HG03280 (cell line): ENCODE measurements around the gene LRRC70.
"Not testable (repeated sequence)": the region's sequence is repeated elsewhere in the genome, so short reads cannot be mapped to it uniquely, and the experiment has no call there.

Experiments used
- ATAC-seq: cut with Tn5 transposase; IDR thresholded peaks from one replicate; pipeline ENCODE4 v1.9.1; 2021; ENCODE audit warnings: mild to moderate bottlenecking, moderate library complexity; ENCODE audit not compliant: unreplicated experiment

LRRC70 gene, protein sequence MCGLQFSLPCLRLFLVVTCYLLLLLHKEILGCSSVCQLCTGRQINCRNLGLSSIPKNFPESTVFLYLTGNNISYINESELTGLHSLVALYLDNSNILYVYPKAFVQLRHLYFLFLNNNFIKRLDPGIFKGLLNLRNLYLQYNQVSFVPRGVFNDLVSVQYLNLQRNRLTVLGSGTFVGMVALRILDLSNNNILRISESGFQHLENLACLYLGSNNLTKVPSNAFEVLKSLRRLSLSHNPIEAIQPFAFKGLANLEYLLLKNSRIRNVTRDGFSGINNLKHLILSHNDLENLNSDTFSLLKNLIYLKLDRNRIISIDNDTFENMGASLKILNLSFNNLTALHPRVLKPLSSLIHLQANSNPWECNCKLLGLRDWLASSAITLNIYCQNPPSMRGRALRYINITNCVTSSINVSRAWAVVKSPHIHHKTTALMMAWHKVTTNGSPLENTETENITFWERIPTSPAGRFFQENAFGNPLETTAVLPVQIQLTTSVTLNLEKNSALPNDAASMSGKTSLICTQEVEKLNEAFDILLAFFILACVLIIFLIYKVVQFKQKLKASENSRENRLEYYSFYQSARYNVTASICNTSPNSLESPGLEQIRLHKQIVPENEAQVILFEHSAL

DNA sequence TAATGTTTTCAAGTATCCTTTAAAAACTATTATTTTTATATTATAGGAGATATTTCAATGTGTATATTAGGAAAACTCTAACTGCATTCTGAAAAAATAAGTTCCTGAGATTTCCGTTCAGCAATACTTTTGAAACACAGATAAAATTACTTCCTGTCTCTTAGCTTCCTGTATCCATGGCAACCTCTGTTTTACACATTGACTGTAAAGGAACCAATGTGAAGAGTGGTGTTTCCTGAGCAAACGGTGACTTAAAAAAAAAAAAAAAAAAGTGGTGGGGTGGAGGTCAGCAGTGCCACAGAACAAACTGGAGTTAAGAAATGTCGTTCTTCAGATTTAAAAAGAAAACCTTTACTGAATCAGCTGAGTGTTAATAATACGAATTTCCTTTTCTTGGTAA, at the start of gene LRRC70:
LRRC70 (plus strand) TSS at position 280 of the 400 bp plus-strand sequence. CDS start 620 bp downstream, outside the sequence.
- ATAC-seq = peak; percentile 90

DNA sequence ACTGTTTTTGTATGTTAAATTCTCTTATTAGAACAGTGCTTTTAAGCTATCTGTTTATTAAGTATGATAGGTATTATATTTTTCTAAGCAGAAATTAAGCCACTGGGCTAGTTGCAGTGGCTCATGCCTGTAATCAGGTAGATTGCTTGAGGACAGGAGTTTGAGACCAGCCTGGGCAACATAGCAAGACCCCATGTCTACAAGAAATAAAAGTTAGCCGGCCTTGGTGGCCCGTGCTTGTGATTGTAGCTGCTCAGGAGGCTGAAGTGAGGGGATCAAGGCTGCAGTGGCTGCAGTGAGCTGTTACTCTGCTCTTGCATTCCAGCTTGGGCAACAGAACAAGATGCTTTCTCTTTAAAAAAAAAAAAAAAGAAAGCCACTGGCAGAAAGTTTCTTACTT, 45.0 kb upstream of the LRRC70 start:
- ATAC-seq = no peak

DNA sequence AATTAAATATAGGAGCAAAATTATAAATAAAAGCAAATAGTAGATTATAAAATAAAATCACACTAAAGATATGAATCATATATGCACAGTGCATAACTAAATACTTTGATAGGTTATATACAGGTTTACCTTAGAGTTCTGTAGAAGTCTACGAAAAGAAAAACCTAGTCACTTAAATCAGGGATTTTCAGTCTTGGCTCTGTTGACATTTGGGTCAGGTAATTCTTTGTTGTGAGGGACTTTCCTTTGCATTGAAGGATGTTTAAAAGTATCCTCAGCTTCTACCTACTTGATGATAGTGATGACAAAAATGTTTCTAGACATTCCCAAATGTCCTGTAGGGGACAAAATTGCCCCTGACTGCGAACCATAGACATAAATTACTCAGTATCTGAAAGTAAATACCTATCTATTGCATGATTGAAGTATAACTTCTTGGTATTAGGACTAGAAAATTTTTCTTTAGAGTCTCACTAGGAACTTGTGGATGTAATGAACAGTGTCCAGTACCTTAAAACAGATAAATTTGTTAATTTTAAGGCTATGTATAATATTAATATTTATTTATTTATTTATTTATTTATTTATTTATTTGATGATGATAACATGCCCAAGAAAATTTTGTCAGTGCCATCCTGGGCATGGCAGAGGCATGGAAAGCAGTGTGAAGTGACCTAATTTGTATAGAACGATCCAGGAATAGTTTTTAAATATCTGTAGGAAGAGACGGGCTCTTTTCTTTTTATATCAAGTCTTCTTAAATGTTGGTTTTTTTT, 44.0 kb upstream of the LRRC70 start:
- ATAC-seq = no peak

DNA sequence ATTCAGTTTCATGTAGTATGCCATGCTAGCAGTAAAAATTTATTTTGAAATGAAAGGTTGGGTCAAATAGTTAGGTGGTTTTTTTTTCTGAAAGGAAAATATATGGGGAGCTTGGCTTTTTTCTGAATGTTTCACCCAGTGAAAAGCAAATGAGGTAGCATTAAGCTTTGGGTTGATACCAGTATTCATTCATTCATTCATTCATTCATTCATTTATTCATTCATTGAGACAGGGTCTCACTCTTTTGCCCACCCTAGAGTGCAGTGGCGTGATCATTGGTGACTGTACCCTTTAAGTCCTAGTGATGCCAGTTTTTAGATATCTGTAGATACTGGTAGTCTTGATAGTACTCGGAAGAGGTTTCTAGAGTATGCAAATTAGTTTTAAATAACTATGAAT, 42.4 kb upstream of the LRRC70 start:
- ATAC-seq = no peak

DNA sequence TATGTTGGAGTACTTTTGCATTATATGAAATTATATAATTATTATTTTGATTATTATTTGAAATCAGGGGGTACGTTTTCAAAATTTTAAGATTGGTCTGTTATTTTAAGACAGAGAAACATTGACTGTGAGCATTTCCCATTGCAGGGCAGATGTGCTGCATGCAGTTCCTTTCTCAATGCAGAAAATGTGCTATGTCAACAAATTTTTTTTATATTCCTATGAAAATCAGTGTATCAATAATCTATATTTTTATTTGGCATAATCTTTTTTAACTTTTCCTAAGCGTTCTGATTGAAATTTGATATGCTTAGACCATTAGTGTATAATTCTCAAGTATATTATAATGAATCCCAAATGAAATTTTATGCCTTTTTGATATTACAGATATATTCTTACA, 41.8 kb upstream of the LRRC70 start:
- ATAC-seq = no peak

DNA sequence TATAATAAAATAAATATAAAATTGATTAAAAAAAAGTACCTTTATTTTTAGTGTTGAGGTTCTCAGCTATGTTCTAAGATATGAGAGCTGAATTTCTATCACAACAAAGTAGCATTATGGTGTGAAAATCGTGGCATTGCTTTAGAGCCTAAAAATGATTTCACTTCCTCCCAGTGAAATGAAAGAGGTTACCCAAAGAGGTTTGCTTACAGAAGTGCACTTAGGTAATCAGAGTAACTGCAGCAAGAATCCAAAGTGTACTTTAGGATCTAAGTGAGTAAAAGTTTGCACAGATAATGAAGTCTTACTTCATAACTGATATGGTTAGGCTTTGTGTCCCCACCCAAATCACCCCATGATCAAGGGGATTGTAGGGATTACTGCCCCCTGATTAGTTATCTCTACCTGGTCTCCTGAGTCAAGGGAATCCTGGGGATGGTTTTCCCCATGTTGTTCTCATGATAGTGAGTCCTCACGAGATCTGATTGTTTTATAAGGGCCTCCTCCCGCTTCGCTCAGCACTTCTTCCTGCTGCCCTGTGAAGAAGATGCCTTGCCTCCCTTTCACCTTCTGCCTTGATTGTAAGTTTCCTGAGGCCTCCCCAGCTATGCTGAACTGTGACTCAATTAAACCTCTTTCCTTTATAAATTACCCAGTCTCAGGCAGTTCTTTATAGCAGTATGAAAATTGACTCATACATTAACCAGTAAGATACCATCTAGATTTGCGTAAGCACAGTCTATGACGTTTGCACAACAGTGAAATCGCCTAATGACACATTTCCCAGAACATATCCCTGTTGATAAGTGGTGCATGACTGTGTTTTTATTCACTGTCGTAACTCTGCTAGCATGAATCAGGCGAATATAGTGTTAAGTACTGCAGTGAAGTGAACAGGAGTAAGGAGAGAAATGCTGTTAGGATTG, 40.3 kb upstream of the LRRC70 start:
- ATAC-seq = no peak

DNA sequence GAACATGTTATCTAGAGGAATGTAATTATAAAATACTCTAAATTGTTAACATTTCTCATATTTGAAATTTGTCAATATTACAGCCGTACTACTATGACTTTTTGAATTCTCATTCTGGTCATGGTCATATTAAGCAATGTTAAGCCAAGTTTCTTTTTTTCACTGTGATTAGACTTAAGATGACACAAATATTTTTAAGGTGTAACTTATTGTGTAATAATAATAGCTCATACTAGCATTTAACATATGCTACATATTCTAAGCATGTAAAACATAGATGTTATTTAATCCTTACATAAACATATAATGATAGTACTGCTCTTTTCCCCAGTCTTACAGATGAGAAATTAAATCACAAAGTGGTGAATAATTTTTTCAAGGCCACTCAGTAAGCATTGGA, 35.9 kb upstream of the LRRC70 start:
- ATAC-seq = no peak

DNA sequence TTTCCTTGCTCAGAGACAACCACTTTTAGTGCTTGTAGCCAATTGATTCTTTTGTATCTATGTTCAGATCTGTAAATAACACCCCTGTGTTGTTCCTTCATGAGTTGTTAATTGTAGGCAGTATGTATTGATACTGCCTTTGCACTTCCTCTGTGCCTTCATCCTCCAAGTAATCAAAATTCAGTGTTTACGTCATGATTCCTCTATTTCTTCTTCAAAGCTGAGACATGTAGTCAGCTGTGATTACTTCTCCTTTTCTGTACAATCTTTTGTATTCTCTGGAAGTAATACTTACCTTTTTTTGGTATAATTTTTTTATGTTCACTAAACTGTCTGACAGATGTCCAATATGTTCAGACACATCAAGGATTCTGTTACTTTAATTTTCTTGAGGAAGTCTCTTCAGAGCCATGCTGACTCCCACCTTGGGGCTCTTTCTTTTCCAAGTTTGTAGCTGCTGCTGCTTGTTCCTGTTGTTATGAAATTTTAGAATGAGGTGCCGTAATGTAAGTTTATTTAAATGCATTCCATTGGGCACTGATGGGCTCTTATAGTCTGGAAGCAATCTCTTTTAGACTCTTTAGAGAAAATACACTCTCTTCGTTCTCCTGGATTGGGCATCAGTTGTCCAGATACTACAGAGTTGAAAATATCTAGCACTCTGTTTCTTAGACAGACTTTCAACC, 30.5 kb upstream of the LRRC70 start:
- ATAC-seq = no peak

DNA sequence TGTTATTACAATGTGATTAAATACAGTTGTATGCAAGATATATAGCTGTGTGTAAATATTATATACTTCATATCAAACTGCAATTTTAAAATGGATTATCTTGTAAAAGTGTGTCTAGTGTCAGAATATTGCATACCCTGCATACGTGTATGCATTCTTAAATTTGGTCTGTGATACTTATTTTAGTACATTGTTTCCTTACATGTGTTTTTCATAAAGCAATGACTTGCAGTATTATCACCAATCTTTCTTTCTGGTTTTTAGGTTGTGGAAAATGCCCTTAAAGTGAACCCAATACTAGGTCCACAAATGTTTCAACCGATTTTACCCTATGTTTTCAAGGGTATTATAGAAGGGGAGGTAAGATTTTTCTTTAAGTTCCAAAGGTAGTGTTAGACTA, 28.5 kb upstream of the LRRC70 start:
- no peak for ATAC-seq

DNA sequence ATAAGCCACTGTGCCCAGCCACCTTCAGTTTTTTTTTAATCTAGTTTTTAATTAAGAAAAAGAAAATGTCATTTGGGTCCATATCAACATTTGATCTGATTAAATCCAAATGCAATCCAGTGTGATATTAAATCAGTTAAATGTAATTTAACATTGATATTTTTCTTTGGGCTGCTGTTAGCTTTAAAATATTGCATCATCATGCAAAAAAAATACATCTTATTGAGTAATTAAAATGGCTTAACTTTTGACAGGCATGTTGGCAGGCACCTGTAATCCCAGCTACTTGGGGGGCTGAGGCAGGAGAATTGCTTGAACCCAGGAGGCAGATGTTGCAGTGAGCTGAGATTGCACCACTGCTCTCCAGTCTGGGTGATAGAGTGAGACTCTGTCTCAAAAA, 22.7 kb upstream of the LRRC70 start:
- no peak for ATAC-seq

DNA sequence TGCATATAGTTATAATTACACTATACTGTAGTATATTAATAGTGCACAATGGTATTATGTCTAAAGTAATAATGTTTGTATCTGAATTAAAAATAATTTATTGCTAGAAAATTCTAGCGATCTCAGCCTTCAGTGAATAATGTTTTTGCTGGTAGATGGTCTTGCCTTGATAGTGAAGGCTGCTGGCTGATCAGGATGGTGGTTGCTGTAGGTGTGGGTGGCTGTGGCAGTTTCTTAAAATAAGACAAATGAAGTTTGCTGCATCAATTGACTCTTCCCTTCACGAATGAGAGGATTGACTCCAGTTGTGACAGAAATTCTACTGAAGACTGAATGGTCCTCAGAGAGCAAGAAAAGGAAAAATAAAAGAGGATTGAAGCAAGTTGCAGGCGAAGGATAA, 19.7 kb upstream of the LRRC70 start:
- no peak for ATAC-seq

DNA sequence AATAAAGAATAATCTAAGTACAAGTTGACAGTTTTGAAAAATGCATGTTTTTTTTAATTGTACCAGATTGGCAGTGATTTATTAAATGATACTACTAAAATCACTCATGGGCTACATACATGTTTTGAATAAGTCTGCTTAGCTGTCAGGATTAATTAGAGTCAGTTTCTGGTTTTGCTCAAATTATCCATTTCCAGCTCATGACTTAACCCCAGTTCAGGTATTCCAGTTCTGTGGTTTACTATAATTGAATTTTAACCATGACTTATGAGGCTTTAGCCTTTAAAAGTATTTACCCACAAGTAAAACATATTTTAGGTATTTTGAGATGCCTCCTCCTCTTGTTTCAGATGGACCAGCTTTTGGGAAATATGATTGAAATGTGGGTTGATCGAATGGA, 17.8 kb upstream of the LRRC70 start:
- ATAC-seq = no peak

DNA sequence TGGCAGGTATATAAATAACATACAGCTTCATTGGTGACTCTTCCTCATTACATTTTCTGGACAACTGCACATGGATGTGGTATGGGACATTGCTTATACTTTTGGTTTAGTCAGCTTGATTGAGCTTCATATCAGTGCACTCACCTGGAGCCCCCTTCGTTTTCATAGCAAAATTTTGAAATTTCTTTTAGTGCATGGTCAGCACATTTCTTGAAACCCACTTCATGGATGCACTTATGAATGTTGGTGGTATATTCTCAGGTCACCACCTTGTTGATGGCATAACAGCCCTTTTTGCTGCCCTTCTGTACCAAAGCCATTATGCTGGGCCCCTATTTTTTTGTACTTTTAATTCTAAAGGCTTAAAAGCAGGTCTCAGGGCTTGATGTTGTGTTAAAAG, 16.7 kb upstream of the LRRC70 start:
- no peak for ATAC-seq

DNA sequence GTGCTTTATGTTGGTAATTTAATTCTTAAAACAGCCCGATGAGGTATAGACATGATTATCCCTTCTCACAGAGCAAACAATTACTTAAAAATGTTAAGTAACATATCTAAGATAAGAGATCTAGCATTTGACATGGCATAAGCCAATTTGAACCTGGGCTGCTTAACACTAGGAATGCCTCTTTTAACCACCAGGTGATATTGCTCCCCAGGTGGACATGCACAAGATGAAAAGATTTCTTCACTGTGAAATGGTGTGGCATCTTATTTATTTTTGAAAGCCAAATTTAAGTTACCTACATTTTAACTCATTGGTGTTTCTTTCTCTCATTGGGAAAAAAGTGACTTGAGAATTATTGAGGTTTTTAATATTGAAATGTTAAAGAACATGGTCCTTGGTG, 15.8 kb upstream of the LRRC70 start:
- ATAC-seq = no peak

DNA sequence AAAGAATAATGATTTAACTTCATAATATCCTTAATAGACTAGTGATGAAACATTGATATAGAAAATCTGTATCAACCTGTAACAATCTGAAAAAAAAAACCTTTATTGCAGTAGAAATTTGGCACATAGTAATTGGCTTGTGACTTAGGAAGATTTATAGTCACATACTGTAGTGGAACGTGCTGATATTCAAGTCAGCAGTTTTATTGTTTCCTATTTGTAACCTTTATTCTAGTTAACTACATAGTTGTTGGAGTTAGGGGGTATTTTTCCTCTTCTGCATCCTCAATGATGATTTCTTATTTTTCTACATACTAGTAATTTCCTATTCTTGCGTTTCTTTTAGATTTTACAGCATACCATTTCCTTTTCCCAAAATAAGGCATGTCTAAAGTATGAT, 14.5 kb upstream of the LRRC70 start:
- ATAC-seq = no peak

DNA sequence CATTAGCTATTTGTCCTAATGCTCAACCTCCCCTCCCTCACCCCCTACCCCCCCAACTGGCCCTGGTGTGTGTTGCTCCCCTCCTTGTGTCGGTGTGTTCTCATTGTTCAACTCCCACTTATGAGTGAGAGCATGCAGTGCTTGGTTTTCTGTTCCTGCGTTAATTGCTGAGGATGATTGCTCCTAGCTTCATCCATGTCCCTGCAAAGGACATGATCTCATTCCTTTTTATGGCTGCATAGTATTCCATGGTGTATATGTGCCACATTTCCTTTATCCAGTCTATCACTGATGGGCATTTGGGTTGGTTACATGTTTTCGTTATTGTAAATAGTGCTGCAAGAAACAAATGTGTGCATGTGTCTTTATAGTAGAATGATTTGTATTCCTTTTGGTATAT, 12.9 kb upstream of the LRRC70 start:
- not testable (repeated sequence) for ATAC-seq

DNA sequence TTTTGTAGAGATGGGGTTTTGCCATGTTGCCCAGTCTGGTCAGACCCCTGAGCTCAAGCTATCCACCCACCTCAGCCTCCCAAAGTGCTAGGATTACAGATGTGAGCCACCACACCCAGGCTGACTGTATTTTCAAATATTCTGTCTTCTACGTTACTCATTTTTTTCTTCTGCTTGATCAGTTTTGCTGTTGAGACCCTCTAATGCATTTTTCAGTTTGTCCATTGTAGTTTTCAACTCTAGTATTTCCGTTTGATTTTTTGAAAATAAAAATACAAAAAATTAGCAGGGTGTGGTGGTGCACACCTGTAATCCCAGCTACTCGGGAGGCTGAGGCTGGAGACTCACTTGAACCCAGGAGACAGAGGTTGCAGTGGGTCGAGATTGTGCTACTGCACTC, 10.5 kb upstream of the LRRC70 start:
- no peak for ATAC-seq

DNA sequence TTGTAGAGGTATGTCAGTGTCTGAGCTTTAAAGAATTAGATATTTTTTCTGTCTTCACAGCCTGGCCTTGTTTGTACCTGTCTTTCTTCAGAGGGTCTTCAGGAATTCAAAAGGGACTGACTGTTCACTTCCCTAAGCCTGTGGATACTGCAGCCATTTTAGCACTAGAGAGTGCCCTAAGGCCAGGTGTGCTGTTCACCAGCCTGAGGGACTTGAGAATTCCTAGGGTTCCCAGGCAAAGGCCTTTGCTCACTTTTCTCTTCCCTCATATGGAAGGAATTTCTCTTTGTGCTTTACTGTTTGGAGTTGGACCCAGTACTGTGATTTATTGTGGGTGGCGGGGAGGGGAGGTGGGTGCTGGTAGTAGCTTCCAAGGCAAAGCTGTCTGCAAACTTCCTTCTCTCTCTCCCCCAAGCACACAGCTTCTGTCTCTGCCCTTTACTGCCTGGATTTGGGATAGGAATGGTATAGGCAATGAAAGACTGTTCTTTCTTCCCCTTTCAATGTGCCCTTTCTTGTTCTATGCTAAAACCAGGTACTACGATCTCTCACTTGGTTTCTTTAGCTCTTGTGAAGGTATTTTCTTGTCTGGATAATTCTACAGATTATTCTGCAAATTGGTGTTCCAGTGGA, 9.7 kb upstream of the LRRC70 start:
- no peak for ATAC-seq

DNA sequence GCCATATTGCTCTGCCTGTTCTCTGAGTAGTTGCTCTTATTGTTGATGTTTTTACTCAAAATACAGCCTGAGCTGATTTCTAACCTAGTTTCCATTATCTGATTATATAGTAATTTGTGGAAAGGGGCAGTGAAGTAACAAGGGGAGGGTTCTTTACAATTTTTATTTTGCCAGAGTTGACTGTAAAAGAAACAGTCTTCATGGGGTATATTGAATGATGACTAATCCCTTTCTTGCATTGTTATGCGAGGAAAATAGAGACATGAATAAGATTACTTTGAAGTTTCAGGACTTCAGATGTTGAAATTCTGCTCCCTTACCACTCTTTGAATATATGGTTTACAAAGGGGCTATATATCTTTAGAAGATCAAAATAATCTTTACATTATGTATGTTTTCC, 9.1 kb upstream of the LRRC70 start:
- ATAC-seq = no peak
